RPMI8226 (cell line): ENCODE data around the gene GNG11.
"Not testable (repeated sequence)": the region's sequence is repeated elsewhere in the genome, so short reads cannot be mapped to it uniquely, and the experiment has no call there.

Experiments
- DNase-seq: peaks from one replicate; pipeline ENCODE4 v3.0.0-alpha.2; 2015

The GNG11 gene

DNA sequence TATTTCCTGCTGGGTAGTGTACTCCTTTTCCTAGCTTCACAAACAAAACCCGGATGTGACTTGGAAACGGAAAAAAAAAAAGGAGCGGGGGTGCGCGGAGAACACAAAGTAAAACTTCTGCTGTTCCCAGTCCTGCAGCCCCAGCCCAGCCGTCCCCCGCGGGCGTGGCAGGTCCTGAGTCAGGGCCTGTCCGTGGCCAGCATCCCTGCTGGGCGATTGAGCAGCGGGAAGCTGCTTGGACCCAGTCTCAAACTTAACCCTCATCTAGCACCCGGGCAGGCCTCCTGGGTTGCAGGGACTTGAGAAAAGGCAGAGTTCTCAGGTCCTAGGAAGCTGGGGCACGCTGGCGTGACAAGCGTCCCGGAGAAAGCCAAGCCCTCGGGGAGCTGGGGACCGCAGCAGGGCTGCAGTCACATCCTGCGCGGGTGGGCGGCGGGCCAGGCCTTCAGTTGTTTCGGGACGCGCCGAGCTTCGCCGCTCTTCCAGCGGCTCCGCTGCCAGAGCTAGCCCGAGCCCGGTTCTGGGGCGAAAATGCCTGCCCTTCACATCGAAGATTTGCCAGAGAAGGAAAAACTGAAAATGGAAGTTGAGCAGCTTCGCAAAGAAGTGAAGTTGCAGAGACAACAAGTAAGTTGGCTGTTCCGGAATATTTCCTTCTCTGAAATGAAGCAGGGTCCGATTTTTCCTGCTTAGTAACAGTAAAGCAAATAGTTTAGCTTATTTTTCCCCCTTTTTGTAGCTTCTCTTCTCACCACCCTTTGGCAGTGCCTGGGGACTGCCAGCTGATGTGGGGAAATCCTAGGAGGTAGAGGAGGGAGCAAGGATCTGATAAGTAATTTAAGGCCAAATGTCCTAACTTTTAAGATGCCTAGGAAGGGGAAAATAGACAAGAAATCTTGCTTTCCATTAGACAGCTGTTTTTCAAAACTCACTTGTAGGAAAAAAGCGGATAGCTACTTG, at the start of gene GNG11:
TSS of gene GNG11 (plus strand) at position 129 of the 960 bp plus-strand sequence. CDS start at position 532, 403 bp downstream.
- no peak for DNase-seq

DNA sequence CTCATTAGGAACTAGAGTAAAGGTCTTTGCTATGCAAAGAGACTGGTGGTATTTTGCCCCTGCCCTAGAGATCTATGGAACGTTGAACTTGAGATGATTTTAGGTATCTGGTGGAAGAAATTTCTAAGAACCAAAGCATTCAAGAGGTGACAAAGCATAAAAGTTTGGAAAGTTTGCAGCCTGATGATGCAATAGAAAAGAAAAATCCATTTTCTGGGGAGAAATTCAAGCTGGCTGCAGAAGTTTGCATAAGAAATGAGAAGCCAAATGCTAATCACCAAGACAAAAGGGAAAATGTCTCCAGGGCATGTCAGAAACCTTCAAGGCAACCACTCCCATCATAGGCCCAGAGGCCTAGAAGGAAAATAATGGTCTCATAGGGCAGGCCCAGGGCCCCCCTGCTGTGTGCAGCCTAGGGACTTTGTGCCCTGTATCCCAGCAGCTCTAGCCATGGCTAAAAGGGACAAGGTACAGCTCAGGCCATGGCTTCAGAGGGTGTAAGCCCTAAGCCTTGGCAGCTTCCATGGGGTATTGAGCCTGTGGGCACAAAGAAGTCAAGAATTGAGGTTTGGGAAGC, 47.4 kb upstream of the GNG11 start:
- no peak for DNase-seq

DNA sequence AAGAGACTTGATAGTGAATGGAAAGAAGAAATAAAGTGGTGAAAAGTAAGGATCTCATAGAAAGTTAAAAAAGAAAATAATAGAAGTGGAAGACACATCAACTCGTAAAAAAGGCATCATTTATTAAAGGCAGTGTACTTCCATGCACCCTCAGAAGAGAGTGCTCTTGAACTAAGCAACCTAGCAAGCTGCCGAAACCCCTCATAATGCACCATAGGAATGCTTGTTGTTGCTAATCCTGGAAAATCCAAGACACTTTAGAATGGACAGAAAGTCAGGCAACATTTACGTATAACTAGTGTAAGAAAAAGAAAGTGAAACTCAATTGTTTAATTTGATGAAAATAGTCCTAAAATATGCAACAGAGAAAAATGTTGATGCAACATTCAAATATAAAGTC, 43.8 kb upstream of the GNG11 start:
- peak; percentile 6 for DNase-seq

DNA sequence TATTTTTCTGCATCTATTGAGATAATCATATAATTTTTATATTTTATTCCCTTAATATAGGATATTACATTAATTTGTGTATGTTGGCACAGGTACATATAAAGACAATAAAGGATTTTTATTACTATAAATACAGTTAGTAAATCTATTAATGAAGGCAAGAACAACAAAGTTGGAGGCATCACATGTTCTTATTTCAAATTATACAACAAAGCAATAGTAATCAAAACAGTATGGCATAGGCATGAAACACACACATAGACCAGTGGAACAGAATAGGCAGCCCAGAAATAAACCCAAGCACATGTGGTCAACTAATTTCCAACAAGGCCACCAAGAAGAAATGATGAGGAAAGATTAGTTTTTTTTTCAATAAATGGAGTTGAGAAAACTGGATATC, 42.2 kb upstream of the GNG11 start:
- DNase-seq = no peak

DNA sequence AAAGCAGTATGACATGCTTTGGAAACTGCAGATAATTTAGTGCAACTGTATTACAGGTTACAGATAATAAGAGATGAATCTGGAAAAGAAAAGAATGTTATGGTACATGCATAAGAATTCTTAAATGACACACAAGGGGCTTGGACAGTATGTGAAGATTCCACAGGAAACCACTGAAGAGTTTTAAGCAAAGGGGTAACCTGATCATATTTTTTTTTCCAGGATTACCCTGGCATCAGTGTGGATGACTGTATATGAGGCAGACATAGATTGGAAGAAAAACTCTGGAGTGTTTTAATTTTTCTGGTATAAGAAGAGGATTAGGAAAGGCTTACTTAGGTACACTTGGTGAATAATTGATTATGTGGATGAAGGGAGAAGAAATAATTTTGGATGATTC, 39.1 kb upstream of the GNG11 start:
- DNase-seq = no peak

DNA sequence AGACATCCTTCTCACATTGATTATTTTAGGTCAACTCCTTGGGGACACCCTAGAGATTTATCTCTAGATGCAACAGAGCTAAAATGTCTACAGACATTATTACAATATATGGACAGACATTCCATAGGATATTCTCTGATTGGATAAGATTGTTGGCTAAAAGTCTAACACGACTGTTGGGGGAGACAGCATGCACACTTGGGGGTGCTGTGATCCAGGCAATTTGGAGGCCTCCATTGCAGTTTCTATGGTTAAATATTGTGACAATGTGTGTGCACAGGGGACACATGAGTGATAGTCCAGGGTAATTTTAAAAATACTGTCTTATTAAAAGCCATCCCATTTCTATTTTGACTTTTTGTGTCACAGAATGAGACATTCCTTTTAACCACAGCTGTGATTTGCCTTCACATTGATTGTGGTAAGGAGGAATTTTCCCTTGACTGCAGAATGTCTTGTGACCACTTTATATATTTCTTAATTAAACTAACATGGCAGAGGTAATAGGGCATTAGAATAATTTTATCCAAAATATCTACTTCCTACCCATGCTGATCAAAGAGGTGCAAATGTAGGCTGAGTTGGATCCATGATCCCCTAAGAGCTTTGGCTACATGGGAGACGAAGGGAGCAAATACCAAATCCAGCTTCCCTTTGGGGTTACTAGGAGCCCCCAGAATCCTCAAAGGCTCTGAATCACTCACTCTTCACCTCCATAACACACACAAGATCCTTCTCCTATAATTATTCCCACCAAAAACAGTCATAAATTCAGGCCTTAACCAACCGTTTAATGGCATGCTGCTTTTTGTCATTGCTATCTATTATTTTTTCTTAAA, 38.2 kb upstream of the GNG11 start:
- no peak for DNase-seq

DNA sequence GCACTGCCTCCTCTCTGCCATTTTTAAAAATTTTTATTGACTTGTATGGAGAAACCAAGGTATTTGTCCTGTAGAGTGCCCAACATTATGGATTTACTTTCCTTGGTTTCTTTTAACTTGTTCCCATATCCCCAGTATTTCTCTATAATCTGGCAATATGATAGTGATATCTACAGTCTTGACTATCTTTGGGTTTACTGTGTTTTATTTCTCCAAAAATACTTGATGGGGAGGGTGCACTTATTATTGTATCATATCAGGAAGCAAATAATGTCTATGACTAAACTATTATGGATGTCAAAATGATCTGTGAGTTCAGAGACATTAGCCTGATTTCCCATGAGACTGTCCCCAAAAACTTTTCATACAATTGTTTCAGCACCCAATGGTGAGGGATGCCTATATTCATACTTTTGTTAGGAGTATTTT, 37.6 kb upstream of the GNG11 start:
- DNase-seq = no peak

DNA sequence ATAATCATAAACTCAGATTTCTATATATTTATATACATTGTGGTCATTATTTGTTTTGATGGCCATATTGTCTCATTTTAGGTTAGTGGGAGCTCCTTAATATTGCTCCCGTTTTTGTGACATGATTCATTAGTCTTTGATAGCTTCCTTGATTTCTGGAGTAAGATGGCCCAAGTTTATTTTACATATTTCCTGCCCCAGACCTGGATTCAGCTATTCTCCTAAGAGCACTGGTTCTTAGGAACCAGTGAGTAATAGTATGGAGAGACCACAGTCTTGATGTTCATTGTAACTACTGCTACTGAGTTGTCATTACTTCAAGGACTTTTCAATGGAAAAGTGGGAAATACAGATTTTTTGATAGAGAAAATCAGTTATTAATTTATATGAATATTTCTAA, 37.0 kb upstream of the GNG11 start:
- DNase-seq = no peak

DNA sequence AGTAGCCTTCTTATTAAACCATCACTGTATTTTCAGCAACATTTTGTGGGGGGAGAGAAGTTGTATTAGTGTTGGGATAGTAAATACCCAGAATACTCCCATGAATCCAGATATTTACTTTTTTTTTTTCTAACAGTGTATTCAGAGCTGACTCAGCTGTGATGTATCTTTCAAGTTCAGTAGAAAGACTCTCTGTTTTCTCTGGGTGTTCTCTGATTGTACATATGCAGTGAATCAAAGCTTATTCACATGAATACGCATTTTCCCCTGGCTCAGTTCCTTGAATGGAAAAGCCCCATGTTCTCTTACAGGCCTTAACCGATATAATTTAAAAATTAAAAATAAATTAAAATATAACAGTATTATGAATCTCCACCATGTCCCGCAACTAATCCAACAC, 32.3 kb upstream of the GNG11 start:
- DNase-seq = no peak

DNA sequence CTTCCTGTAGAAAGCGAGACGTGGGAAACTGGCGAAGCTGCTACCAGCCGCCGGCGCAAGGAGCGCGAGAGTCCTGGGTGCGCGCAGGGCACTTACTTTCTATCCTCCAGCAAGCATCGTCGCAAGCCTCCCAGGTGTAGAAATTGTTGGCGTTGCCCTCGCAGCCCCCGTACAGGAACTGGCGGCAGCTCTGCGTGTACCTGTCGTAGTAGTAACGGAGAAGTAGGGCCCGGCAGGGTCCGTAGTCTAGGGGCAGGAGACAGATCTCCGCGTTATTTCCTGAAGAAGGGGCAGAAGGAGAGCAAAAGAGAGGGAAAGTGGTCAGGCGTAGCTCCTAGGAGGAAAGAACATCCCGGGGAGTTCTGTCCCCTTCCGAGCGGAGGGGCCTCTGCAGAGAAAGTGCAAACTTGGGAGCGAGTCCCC, 31.5 kb upstream of the GNG11 start:
- DNase-seq = no peak

DNA sequence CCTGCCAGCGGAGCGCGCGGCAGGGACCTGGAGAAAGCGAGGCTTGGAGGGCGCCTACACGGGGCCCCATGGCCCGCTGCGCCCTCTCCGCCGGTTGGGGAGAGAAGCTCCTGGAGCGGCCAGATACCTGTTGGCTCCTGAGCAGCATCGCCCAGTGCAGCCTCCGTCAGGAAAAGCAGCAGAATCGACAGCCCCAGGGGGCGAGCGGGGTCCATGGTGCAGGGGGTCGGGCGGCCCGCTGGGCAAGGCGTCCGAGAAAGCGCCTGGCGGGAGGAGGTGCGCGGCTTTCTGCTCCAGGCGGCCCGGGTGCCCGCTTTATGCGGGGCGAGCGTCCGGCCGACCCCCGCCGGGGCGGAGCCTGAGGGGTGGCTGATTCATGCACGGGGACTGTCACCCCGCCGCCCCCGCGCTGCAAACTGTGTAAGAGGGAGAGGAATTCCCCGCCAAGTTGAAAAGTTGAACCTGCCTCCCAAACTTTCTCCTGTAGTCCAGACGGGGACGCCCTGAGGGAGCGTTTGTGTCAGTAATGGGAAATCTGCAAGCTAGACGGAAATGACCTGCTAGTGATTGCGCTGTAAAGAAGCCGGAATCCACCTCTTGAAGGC, 31.0 kb upstream of the GNG11 start, which contains the start of gene TFPI2:
TSS of gene TFPI2 (minus strand) at position 290 of the 605 bp plus-strand sequence. CDS start at position 215, 75 bp downstream.
- no peak for DNase-seq

DNA sequence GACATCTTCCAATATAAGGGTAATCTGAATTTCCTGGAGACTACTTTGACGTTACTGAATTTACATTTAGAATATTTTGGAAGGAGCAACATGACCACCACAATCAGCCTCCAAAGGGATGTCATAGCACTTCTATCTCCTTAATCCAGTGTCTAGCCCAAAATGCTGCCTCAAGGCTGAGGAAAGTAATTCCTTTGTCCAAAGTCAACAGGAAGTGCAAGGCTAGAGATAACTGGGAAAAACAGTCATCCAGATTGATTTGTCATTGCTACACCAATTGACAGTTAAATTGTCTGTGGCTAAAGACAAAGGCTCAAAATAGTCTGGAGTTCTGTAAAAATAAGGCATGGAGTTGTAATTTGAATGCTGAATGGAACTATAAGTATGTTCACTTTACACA, 27.1 kb upstream of the GNG11 start:
- DNase-seq = no peak

DNA sequence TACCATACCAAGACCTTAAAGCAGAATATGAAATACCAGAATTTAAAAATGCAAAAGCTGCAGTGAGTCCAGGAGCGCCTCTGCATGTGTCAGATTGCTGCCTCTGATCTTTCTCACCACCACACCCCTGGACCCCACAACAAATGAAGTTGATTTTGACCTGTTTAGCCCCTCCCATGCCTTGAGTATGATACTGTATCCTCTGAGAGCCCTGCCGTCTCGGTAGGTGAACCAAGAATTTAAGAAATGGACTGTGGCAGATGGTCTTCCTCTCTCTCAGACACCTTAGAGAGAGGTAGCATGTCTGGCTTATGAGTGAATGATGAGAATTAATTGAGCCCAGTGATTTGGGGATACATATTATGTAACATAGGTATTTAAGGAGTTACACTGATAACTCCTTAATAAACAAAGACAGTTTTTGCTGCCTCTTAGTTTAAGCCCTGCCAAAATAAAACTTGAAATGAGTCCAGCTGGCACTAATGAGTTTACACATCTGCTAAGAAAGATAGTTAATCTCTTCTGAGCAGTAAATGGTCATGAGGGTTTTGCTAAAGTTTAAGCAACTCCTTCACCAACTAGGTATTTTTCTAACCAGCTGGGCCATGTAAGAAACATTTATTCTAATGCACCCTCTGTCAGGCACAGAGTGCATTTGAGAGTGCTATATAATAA, 26.4 kb upstream of the GNG11 start:
- no peak for DNase-seq

DNA sequence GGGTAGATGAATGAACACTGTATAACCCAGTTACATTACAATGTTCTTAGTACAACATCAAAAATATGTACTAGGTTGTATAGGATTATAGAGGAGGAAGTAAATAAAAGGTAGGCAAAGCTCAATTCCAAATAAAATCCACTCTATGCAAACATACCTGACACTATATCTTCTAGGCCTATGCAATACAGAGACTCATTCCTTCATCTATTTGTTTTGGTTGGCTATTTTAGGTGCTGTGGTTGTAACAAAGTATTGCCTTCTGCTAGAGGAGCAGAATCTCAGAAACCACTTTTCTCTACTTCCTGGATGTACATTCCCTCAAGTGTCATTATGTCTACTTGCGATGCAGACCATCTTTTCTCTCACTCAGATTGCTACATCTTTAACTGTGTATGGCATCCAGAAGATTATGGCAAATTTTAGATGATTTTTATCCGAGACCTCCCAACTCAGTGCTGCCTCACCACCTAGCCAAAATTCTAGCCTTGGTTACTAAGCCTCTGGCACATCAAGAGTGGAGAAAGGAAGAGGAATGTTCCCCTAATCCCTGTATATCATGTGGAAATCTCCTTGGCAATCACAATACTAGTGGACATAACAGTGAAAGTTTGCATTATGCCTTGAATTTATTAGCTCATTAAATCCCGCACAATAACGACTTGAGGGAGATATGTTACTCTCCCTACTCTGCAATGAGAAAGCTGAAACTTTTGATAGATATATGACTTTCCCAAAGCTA, 25.5 kb upstream of the GNG11 start:
- DNase-seq = no peak

DNA sequence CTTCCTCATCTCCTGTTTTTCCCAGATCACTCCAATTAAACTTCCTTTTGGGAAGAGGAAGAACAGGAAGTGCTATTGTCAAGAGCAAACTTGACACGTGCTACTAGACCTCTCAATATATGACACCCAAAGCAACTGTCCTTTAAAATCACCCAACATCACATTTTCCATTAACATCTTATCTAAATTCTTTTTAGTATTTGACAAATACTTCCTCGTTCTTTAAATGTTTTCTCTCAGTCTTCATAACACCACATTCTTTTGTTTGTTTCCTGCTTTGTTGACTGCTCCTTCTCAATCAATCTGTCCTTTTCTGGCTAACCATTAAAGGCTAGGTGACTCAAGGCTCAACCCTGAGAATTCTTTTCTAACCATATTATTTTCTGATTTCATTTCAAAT, 23.9 kb upstream of the GNG11 start:
- DNase-seq = no peak

DNA sequence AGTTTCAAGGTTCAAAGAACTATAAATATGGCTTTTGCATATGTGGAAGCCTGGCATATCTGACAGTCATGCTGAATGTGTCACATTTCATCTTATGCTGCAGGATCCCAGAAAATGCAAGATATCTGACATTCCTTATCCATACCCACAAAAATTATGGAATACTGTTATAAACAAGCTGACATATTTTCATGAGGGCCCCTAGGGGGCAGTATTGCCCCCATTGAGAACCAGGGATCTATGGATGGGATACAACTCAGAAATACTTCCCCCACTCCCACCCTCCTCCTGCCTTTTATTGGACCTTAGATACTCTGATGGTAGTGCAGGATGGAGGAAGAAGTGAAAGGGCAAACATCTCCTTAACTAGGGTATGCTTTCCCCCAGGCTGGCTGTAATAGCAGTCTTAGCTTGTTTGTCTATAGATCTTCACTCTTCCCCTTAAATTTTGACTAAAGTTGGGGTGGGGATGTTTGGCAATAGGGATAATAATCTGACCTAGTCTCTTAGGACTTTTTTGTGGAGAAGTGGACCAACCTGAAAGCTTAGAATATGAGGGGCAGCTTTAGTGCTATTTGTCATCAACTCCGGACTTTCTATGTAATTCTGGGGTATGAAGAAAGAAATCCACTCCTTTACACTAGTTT, 18.6 kb upstream of the GNG11 start:
- DNase-seq = peak; percentile 28

DNA sequence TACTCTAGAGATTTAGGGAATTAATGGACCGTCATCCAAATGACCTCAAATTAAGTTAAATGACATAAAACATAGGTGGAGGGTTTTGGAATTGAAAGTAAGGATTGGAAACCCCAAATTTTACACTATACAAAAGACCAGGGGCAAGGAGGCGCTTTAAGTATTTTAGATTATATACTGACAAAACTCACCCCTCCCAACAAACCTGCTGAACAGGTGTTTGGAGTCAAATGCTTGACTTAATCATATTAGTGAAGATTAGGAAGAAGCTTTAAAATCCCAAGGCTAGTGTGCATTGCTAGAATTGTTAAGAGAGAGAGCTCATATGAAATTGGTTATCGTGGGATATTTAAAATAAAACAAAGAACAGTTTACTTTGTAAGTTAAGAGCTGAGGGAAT, 15.3 kb upstream of the GNG11 start, which contains the start of gene GNGT1:
TSS of gene GNGT1 (plus strand) at position 301 of the 400 bp plus-strand sequence. CDS start 180 bp downstream, outside the sequence.
- no peak for DNase-seq

DNA sequence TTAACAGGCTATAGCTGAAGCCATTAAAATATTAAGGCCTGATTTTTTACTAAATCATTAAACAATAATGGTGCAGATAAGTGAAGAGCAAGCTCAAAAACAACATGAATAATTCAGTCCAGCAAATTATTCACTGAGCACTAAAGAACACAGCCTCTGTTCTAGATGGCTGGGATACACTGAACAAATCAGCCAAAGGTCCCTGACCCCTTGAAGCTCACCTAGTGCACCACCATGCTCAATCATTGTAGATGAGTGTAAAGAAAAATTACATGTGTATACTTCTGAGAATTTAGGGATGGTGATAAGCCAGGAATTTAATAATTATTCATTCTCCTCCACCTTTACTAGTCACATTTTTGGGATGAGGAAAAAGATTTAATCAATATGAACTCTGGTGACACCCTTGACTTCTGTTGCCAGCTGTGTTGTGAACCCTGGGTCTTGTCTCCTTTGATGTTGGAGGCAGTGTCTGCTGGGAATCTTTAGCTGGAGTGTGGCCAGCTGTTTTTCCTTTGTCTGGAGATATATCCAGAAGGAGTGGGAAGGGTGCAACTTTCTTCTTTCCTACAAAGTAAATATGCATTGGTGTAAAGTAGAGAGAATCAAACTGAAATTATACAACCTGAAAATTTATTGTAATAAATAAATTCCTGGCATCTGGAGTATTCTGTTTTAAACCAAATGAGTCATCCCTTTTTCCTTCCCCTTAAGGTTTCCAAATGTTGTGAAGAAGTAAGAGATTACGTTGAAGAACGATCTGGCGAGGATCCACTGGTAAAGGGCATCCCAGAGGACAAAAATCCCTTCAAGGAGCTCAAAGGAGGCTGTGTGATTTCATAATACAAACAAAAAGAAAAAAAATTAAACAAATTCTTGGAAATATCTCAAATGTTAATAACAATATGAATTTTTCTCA, 11.2 kb upstream of the GNG11 start:
- no peak for DNase-seq

DNA sequence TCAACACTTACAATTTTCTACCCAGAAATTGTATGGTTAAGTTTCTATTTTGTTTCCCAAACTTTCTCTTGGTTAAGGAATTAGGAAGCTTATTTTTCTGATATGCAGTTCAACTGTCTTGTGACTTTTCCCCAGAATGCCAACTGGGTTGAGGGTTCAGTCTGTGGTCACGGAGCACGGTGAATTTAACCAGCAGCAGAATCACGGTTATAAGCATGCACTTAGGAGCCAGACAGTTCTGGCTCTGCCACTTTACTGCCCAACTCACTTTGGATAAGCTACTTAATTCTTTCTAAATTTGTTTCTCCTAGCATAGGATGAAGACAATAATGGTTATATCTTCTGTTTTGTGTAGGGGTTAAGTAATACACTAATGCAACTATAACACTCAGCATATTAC, 10.3 kb upstream of the GNG11 start:
- DNase-seq = not testable (repeated sequence)

DNA sequence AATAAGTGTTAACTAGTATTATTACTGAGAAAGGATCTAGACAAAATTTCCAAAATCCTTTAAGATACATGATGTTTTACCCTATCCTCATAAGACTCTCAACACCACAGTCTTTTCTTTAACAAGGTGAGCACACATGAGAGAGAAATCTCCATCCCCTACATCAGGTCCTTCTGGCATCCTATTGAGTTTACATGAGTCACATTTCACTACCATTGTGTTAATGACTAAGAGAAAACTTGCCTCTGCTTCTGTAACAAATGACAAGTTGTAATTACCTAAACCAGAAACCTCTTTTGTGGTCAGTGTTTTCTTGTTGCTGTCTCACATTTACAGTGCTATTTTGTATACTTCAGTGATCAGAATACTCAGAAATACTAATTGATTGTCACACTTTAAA, 9.9 kb upstream of the GNG11 start:
- DNase-seq = not testable (repeated sequence)
